NK-92 (cell line): ENCODE measurements around the gene CBFA2T3.

Experiments used
- DNase-seq: peaks from one replicate; lab custom pipeline; 2025; ENCODE audit not compliant: unreplicated experiment; lab: John Stamatoyannopoulos, UW

Gene CBFA2T3

GRCh38 chr16:88999457-89000206 is 22.6 kb upstream of the CBFA2T3 start:
- no peak for DNase-seq

- no peak for DNase-seq
Measured at GRCh38 chr16:88995746-88996535, 18.9 kb upstream of the CBFA2T3 start.

- DNase-seq = no peak
Measured at GRCh38 chr16:88995194-88995593, 18.2 kb upstream of the CBFA2T3 start.

- no peak for DNase-seq
Measured at GRCh38 chr16:88994695-88995094, 17.7 kb upstream of the CBFA2T3 start.

- DNase-seq = no peak
Measured at GRCh38 chr16:88993946-88994600, 17.1 kb upstream of the CBFA2T3 start.

GRCh38 chr16:88993166-88993761 is 16.3 kb upstream of the CBFA2T3 start:
- no peak for DNase-seq

- no peak for DNase-seq
Measured at GRCh38 chr16:88992351-88993165, 15.6 kb upstream of the CBFA2T3 start.

GRCh38 chr16:88991813-88992350 is 14.9 kb upstream of the CBFA2T3 start:
- DNase-seq = no peak

GRCh38 chr16:88989852-88990547 is 13.0 kb upstream of the CBFA2T3 start:
- no peak for DNase-seq

- DNase-seq = no peak
Measured at GRCh38 chr16:88988980-88989811, 12.2 kb upstream of the CBFA2T3 start.

GRCh38 chr16:88985521-88985920 is 8.5 kb upstream of the CBFA2T3 start:
- no peak for DNase-seq

GRCh38 chr16:88983771-88984687 is 7.0 kb upstream of the CBFA2T3 start:
- no peak for DNase-seq

- DNase-seq = no peak
Measured at GRCh38 chr16:88983165-88983564, 6.2 kb upstream of the CBFA2T3 start.

- DNase-seq = no peak
Measured at GRCh38 chr16:88982286-88983084, 5.5 kb upstream of the CBFA2T3 start.

- no peak for DNase-seq
Measured at GRCh38 chr16:88979353-88980015, 2.5 kb upstream of the CBFA2T3 start.

GRCh38 chr16:88978608-88979346 is 1.8 kb upstream of the CBFA2T3 start:
- no peak for DNase-seq
